Effector memory CD8-positive, alpha-beta T cell (primary cell): ENCODE results near the gene THSD4.
A peak's percentile ranks its signal among the peaks of the same experiment; 100 is the strongest.

Experiments
- ATAC-seq: fragments of 150-1000 bp; cut with Tn5 transposase; replicated peaks from 2 replicates; pipeline ENCODE4 v1.10.0; 2021; ENCODE audit warnings: mild to moderate bottlenecking, moderate library complexity
- DNase-seq, 3 experiments: peaks; one replicate each; pipeline ENCODE4 v3.0.0; 2021
- H3K27ac Mint-ChIP-seq, 2 donors: one replicate each; pipeline ENCODE4 v1.8.0; 2022; ENCODE audit warnings: mild to moderate bottlenecking in 2 of 2, mixed read lengths in 2 of 2, moderate library complexity in 2 of 2
- H3K27me3 Mint-ChIP-seq, 2 donors: one replicate each; pipeline ENCODE4 v1.8.0; 2022; ENCODE audit warnings: mixed read lengths in 2 of 2
- H3K36me3 Mint-ChIP-seq: one replicate; pipeline ENCODE4 v1.8.0; 2022; ENCODE audit warnings: mild to moderate bottlenecking, moderate library complexity, mixed read lengths; ENCODE audit not compliant: insufficient read depth
- H3K4me1 Mint-ChIP-seq, 2 donors: one replicate each; pipeline ENCODE4 v1.8.0; 2022; ENCODE audit warnings: low read depth in 2 of 2, mixed read lengths in 2 of 2
- H3K4me3 Mint-ChIP-seq, 2 donors: one replicate each; pipeline ENCODE4 v1.8.0; 2022; ENCODE audit warnings: mild to moderate bottlenecking in 2 of 2, mixed read lengths in 2 of 2, moderate library complexity in 2 of 2
- H3K9me3 Mint-ChIP-seq, 2 donors: one replicate each; pipeline ENCODE4 v1.8.0; 2022; ENCODE audit warnings: mixed read lengths in 2 of 2

THSD4 gene

DNA sequence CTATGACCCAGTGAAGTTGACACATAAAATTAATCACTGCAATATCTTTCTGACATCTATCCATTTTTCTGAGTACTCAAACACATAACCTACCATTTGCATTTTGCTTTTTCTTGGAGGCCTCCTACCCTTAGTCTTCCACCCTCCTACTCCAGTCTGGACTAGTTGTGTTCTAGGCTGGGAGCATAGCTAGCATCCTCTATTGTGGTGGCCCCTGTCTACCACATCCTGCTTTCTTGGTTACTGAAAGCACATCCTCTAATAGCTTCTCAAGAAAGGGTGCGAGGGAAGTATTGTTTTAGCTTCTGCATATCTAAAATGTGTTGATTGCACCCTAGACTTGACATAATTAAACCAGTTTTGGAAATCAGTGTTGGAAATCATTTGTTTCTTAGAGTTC lies 176.5 kb downstream of the THSD4 start:
- H3K36me3 Mint-ChIP-seq, result no peaks in the 10 kb centered on the region
- no peaks in the 10 kb centered on the region for H3K9me3 Mint-ChIP-seq
- H3K27ac Mint-ChIP-seq, result no peak overlapping the region
- peaks cover 2 to 13% of the 10 kb centered on the region in 2 donors for H3K4me1 Mint-ChIP-seq
- DNase-seq, result peak in 1 of 3 experiments; percentile 5
- H3K4me3 Mint-ChIP-seq, result peak overlapping the region in 1 of 2 donors; percentile 34
- ATAC-seq, result peak; percentile 53
- peaks cover 18 to 39% of the 10 kb centered on the region in 2 donors for H3K27me3 Mint-ChIP-seq

DNA sequence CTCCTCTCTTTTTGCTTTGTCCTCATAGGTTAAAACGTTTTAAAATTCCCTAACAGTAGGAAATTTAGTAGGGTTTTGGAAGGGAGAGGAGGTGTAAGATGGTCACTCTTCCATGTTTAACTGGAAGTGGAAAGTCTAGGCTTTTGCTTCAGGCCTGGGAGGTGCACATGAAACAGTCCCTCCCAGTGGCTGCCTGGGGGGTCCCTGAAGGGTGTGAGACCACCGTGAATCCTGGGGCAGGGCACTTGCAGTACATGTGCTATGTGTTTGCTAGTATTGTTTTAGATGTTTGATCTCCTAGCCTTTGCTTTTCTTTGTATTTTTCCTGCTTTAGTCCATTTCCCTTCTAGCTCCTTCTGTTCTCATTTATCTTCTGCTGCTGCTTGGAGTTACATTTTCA lies 178.5 kb downstream of the THSD4 start:
- Mint-ChIP-seq H3K36me3 (no peaks in the 10 kb centered on the region), H3K9me3 (no peaks in the 10 kb centered on the region), H3K4me1 (peaks cover 2 to 13% of the 10 kb centered on the region in 2 donors), H3K4me3 (no peak overlapping the region), H3K27ac (no peak overlapping the region), H3K27me3 (peaks cover 8 to 43% of the 10 kb centered on the region in 2 donors)
- DNase-seq (no peak), ATAC-seq (no peak)

DNA sequence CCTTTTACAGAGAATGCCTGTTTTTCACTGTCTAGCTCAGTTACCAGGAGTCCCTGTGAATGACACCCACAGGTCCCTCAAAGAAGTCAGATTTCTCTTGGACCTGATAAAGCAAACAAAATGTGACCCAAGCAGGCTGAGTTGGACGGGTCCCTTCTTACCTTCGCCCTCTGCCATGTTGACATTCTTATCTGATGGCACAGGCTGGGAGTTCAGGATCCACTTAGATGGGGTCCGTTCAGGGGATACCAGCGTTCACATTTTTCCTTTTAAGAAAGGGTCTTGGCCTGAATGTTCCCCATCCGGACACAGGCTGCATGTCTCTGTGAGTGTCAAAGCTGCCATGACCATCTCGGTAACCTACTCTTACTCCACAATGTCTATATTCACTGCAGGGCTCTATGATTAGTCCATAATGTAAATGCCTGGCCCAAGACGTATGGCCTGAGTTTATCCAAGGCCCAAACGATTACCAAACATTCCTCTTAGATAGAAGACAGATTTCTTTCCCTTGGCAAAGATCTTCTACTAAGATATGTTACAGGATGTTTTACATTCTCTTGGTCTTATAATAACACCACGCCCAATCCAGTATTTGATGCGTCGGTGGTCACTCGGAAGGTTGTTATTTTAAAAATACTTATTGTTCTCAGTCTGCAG lies 179.1 kb downstream of the THSD4 start:
- no peaks in the 10 kb centered on the region for H3K36me3 Mint-ChIP-seq
- H3K4me3 Mint-ChIP-seq, result no peak overlapping the region
- DNase-seq, result no peak
- no peak for ATAC-seq
- peaks cover 2 to 13% of the 10 kb centered on the region in 2 donors for H3K4me1 Mint-ChIP-seq
- no peaks in the 10 kb centered on the region for H3K9me3 Mint-ChIP-seq
- H3K27ac Mint-ChIP-seq, result no peak overlapping the region
- peaks cover 8 to 40% of the 10 kb centered on the region in 2 donors for H3K27me3 Mint-ChIP-seq

DNA sequence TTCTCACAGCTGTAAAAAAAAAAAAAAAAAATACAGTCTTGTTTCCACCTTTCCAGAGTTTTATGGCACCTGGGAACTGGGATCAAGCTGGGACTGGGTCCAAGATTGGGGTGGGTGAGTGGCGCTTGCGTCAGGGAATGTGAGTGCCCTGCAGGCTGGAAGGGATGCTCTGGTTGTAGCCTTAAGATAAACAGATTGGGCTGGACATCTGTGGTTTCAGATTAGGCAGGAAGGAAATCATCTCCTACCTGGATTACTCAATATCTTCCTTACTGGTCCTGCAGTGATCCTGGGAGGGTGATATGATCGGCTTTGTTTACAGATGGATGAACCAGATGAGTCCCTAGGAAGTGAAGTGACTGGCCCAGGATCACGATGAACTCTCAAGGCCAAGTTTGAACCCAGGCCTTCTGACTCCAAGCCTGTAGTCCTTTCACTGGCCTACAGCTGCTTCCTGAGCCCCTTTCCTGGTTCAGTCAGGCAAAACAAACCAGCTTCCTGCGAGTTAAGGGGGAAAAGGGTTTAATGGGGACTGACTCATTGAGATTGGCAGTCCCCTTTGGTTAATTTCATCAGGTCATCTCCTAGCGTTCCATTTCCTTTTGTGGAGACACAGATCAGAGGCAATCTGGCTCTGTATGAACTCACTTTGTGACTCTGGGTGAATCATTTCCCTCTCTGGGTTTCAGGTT lies 179.8 kb downstream of the THSD4 start:
- Mint-ChIP-seq H3K4me3 (no peak overlapping the region), H3K36me3 (no peaks in the 10 kb centered on the region), H3K27me3 (peaks cover 8 to 34% of the 10 kb centered on the region in 2 donors), H3K9me3 (no peaks in the 10 kb centered on the region), H3K4me1 (peaks cover 2 to 13% of the 10 kb centered on the region in 2 donors), H3K27ac (no peak overlapping the region)
- DNase-seq (no peak), ATAC-seq (no peak)

DNA sequence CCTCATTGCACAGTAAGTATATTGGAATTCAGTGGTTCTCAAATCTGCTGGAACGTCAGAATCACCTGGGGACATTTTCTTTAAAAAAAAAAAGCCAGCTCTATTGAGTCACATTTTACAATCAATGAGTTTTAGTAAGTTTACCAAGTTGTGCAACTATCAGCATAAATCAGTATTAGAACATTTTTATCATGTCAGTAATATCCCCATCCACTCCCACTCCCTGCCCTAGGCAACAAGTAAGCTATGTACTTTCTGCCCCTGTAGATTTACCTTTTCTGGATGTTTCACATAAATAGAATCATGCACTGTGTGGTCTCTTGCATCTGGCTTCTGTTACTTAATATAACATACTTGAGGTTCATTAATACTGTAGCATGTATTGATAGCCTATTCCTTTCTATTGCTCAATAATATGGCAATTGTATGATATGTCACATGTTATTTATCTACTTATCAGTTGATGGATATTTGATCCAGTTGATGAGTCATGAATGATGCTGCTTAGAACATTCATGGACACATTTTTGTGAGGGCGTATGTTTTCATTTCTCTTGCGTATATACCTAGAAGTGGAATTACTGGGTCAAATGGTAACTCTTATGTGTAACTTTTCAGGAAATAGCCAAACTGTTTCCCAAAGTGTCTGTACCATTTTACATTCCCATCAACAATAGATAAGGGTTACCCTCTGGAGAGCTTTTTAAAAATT lies 180.5 kb downstream of the THSD4 start:
- ATAC-seq (no peak), DNase-seq (no peak)
- no peaks in the 10 kb centered on the region for H3K9me3 Mint-ChIP-seq
- H3K4me1 Mint-ChIP-seq, result peaks cover 2 to 13% of the 10 kb centered on the region in 2 donors
- H3K4me3 Mint-ChIP-seq, result no peak overlapping the region
- H3K27ac Mint-ChIP-seq, result no peak overlapping the region
- no peaks in the 10 kb centered on the region for H3K36me3 Mint-ChIP-seq
- peaks cover 8 to 33% of the 10 kb centered on the region in 2 donors for H3K27me3 Mint-ChIP-seq

DNA sequence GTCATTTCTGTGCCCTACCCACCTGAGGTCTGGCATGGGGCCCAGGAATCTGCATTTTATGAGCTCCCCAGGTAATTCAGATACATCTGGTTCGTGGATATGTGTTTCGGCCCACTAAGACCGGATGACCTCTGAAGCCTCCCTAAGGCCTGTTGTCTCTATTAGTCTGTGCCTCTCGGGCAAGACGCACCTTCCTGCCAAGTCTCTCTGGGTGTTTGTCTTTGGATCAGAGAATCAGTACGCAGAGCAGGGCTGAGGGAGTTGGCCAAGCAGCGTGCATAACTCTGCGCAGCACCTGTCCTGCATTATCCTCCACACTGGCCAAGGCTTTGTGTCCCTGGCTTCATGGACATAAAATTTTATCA lies 181.0 kb downstream of the THSD4 start:
- Mint-ChIP-seq H3K36me3 (no peaks in the 10 kb centered on the region), H3K9me3 (no peaks in the 10 kb centered on the region), H3K27ac (no peak overlapping the region), H3K27me3 (peaks cover 8 to 33% of the 10 kb centered on the region in 2 donors), H3K4me3 (no peak overlapping the region), H3K4me1 (peaks cover 2 to 13% of the 10 kb centered on the region in 2 donors)
- DNase-seq, result no peak
- ATAC-seq, result no peak

DNA sequence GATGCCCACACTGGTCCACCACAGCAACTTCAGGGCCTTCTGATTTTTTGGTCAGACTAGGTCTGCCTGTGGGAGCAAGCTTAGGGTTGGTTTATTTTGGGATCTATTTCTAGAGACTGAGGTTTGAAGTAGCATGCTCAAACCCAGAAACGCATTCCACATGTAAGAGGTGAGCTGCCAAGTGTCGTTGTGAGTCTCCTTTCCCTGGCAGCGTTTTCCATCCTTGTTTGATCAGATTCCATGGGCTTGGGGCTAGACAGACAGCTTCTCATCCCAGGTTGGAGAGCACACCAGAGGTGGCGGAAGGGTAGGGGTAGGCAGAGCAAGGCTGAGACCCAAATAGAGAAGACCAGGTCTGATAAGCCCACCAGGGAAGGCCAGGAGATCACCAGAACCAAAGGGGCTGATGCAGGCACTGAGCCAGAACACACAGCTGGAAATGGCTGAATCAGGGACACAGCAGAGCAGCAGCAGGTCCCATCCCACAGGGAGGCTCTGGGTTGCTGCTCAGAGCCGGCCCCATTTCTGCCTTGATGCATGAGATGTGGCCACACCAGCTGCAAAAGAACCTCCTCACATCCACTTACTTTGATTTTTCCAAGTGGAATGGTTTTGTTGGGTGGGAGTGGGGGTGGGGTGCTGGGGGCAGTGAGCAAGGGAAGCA lies 186.8 kb downstream of the THSD4 start:
- DNase-seq (no peak), ATAC-seq (no peak)
- H3K36me3 Mint-ChIP-seq, result no peaks in the 10 kb centered on the region

DNA sequence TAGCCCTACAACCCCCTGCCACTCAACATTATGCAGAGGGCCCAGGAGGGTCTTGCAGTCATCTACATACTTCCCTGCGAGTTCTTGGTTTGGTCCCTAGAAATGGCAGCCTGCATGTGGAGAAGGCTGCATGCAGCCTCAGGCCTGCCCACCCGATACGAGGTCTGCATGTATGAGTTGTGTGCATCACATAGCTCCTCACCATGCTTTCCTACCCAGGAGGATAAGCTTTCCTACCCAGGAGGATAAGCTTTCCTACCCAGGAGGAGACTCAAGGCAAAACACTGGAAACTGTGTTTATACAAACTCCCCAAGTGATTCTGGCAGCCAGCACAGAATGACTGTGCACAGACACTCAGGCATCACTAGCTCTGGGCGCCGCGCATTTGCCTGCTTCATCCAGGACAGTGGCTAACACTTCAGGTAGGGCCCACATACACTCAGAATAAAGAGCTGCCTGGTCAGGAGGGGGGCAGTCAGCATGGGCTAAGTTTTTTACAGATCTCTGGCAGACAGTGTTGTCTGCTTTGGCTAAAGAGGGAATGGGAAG lies 187.7 kb downstream of the THSD4 start:
- H3K27ac Mint-ChIP-seq, result peak overlapping the region in 1 of 2 donors; percentile 30
- H3K9me3 Mint-ChIP-seq, result no peaks in the 10 kb centered on the region
- ATAC-seq, result no peak
- H3K4me1 Mint-ChIP-seq, result no peaks in the 10 kb centered on the region
- H3K27me3 Mint-ChIP-seq, result peaks cover 0 to 42% of the 10 kb centered on the region in 2 donors
- H3K36me3 Mint-ChIP-seq, result no peaks in the 10 kb centered on the region
- H3K4me3 Mint-ChIP-seq, result no peak overlapping the region
- DNase-seq, result no peak

More for the DNA sequence above, 186.8 kb downstream of the THSD4 start:
- Mint-ChIP-seq H3K27me3 (peaks cover 0 to 46% of the 10 kb centered on the region in 2 donors), H3K4me1 (no peaks in the 10 kb centered on the region), H3K27ac (no peak overlapping the region), H3K9me3 (no peaks in the 10 kb centered on the region), H3K4me3 (no peak overlapping the region)

DNA sequence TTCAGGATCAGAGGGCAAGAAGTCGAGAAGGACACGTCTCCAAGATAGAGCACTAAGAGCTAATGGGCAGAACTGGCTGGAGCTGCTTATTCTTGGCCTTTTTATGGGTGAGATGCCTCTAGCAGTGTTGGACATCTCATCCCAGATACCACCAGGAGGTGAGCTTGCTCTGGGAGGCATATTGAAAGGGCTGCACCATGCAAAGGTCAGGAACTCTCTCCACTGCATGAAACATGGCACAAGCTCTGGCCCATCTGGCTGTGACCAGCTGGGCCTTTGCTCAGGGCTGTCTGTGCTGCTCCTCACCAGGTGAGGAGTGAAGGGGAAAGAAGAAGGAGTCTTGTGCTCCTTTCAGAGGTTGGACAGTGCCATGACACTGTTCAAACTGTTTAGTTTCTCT lies 188.7 kb downstream of the THSD4 start:
- DNase-seq (no peak), ATAC-seq (no peak)
- H3K27me3 Mint-ChIP-seq, result peaks cover 0 to 32% of the 10 kb centered on the region in 2 donors
- no peaks in the 10 kb centered on the region for H3K9me3 Mint-ChIP-seq
- no peaks in the 10 kb centered on the region for H3K36me3 Mint-ChIP-seq
- H3K4me1 Mint-ChIP-seq, result no peaks in the 10 kb centered on the region
- H3K27ac Mint-ChIP-seq, result no peak overlapping the region
- no peak overlapping the region for H3K4me3 Mint-ChIP-seq

DNA sequence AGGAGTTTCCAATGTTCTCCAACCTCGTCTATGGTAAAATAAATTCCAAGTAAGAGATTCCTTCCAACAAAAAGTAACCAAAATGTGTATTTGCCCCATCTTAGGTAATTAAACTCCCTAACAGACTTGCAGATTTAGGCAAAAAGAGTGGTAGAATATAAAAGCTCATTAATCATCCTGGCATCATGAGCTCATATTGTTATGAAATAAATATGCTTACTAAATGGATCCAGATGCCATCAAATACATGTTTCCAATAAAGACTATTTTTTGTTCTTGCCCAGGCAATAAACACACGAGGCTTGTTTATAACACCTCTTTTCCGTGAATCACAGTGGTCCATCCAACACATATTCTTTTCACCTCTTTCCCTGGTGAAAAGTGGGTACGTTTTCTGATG lies 189.4 kb downstream of the THSD4 start:
- H3K27ac Mint-ChIP-seq, result no peak overlapping the region
- no peaks in the 10 kb centered on the region for H3K9me3 Mint-ChIP-seq
- no peaks in the 10 kb centered on the region for H3K36me3 Mint-ChIP-seq
- peaks cover 0 to 30% of the 10 kb centered on the region in 2 donors for H3K27me3 Mint-ChIP-seq
- no peak overlapping the region for H3K4me3 Mint-ChIP-seq
- no peaks in the 10 kb centered on the region for H3K4me1 Mint-ChIP-seq
- no peak for ATAC-seq
- no peak for DNase-seq

DNA sequence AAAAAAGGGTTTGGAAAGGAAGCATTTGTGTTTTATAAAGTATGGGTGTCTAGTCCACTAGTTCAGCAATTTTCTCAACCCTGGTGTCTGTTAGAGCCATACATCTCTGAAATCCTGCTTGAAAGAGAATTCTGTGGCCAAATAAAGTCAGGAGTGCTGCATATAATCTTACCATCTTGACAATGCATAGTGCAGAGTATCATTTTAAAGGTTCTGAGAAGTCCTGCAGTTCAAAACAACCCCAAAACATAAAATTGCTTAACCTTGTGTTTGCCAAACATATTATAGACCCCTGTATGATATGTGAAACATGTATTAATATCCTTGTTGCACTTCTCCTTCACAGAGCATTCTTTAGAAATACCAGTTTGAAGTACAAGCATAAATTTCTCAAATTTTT lies 191.3 kb downstream of the THSD4 start:
- Mint-ChIP-seq H3K4me1 (no peaks in the 10 kb centered on the region), H3K9me3 (no peaks in the 10 kb centered on the region), H3K27ac (no peak overlapping the region), H3K36me3 (no peaks in the 10 kb centered on the region), H3K27me3 (peaks cover 0 to 41% of the 10 kb centered on the region in 2 donors), H3K4me3 (no peak overlapping the region)
- no peak for DNase-seq
- ATAC-seq, result no peak

DNA sequence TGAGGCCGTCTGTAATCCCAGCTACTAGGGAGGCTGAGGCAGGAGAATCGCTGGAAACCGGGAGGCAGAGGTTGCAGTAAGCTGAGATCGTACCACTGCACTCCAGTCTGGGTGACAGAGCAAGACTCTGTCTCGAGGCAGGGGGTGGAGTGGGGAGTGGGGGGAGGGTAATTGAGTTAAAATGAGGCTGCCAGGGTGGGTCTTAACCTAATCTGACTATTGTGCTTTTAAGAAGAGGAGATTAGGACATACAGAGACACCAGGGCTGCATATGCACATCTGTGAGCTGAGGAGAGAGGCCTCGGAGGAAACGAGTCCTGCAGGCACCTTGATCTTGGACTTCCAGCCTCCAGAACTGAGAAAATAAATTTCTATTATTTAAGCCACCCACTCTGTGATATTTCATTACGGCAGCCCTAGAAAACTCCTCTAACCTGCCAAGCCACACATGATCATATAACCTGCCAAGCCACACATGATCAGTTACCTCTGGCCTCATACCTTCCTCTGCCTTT lies 197.0 kb downstream of the THSD4 start:
- Mint-ChIP-seq H3K27ac (no peak overlapping the region), H3K27me3 (peaks cover 5 to 41% of the 10 kb centered on the region in 2 donors), H3K4me1 (no peaks in the 10 kb centered on the region), H3K9me3 (peaks cover 0 to 4% of the 10 kb centered on the region in 2 donors), H3K4me3 (no peak overlapping the region), H3K36me3 (no peaks in the 10 kb centered on the region)
- ATAC-seq, result no peak
- DNase-seq, result no peak
